Tibial artery (tissue), 4 donors: ENCODE measurements around the gene PRR18.

Source experiments
- DNase-seq, 2 donors: peaks; one replicate each; pipeline ENCODE4 v3.0.0-alpha.2; 2019
- H3K27ac ChIP-seq, 2 donors: fragments of 200-600 bp; sonication (generic) in 1 of 2; 1 replicate in 1 of 2; 2 replicates in 1 of 2; pipeline ENCODE4 v1.5.1; 2018 to 2019; ENCODE audit warnings: mild to moderate bottlenecking in 1 of 2
- H3K27me3 ChIP-seq, 2 donors: fragments of 200-600 bp; sonication (generic) in 1 of 2; one replicate each; pipeline versions ENCODE4 v1.5.1 to v1.6.0; 2016 to 2019
- H3K36me3 ChIP-seq, 3 donors: fragments of 200-600 bp; sonication (generic) in 2 of 3; one replicate each; pipeline ENCODE4 v1.5.1; 2016 to 2019; ENCODE audit warnings: mild to moderate bottlenecking in 2 of 3
- H3K4me1 ChIP-seq, 4 donors: fragments of 200-600 bp; sonication (generic) in 2 of 4; 1 replicate in 3 of 4; 2 replicates in 1 of 4; pipeline ENCODE4 v1.5.1; 2016 to 2019
- H3K4me3 ChIP-seq, 2 donors: fragments of 200-600 bp; sonication (generic) in 1 of 2; 1 replicate in 1 of 2; 2 replicates in 1 of 2; pipeline ENCODE4 v1.5.1; 2018 to 2019; ENCODE audit warnings: mild to moderate bottlenecking in 2 of 2
- H3K9me3 ChIP-seq, 3 donors: fragments of 200-600 bp; sonication (generic) in 1 of 3; one replicate each; pipeline ENCODE4 v1.5.1; 2016 to 2019
- intact Hi-C: fragments of 100-400 bp; cut with DNase I; formaldehyde crosslinking; loops from one replicate; pipeline ENCODE4 v1.15.0; 2023; ENCODE audit warnings: low total_unique reads
- TF ChIP-seq, protein P1 (sequence below), 2 experiments: fragments of 200-600 bp in 1 of 2; fragments of 450-650 bp in 1 of 2; IDR thresholded peaks; one replicate each; pipeline ENCODE4 v1.5.1; 2017 to 2019; ENCODE audit warnings: antibody characterized with exemption in 2 of 2, mild to moderate bottlenecking in 1 of 2, moderate library complexity in 1 of 2

The PRR18 gene, protein sequence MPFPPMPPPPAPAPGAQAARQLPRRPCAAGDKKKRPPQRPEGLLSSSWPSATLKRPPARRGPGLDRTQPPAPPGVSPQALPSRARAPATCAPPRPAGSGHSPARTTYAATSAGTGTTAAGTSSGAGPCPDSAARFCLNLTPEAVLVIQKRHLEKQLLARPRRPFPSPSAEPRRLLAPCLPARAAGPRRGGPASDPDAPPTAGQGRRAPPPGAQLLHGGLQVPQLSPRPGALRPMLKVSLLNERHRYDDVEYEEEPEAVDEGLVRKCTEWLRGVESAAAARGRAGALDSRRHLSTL

GRCh38 chr6:166308033-166308768, at the start of gene PRR18:
TSS of gene PRR18 (minus strand) at chr6:166308392. CDS start at chr6:166308142, 250 bp downstream.
- Histone ChIP-seq H3K36me3 (no peaks in the 10 kb centered on the region), H3K4me1 (peaks cover 0 to 22% (median 17%) of the 10 kb centered on the region in 4 donors)
- DNase-seq = no peak

DNA sequence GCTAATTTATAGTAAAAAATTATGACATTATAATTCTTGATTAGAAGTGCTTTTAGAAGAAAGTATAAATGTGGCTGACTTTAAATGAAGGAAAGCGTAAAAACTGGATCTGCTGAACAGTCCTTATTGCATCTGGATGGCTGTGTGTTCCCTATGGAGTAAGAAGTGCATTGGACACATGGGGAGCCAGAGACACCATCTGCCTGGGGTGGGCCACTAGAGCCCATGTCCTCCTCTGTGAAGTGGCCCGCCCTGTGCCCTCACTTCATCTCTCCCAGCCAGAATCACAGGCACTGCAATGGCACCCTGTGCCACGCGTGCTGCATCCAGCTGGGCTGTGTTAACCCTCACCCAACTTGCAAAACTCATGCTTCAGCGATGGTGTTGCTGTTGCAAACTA, 47.4 kb upstream of the PRR18 start:
- Histone ChIP-seq H3K36me3 (no peaks in the 10 kb centered on the region), H3K4me3 (no peak overlapping the region), H3K27ac (no peak overlapping the region), H3K4me1 (peaks cover 0 to 2% (median under 1%) of the 10 kb centered on the region in 4 donors), H3K27me3 (peaks cover 0 to 10% of the 10 kb centered on the region in 2 donors), H3K9me3 (no peaks in the 10 kb centered on the region)
- intact Hi-C loops = no loop called here
- no peak for DNase-seq
- TF ChIP-seq, protein P1, sequence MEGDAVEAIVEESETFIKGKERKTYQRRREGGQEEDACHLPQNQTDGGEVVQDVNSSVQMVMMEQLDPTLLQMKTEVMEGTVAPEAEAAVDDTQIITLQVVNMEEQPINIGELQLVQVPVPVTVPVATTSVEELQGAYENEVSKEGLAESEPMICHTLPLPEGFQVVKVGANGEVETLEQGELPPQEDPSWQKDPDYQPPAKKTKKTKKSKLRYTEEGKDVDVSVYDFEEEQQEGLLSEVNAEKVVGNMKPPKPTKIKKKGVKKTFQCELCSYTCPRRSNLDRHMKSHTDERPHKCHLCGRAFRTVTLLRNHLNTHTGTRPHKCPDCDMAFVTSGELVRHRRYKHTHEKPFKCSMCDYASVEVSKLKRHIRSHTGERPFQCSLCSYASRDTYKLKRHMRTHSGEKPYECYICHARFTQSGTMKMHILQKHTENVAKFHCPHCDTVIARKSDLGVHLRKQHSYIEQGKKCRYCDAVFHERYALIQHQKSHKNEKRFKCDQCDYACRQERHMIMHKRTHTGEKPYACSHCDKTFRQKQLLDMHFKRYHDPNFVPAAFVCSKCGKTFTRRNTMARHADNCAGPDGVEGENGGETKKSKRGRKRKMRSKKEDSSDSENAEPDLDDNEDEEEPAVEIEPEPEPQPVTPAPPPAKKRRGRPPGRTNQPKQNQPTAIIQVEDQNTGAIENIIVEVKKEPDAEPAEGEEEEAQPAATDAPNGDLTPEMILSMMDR (IDR thresholded peaks at IDR 0.05) = no peak

More at GRCh38 chr6:166308033-166308768, at the start of gene PRR18:
- no peaks in the 10 kb centered on the region for H3K9me3 ChIP-seq
- intact Hi-C loops = no loop called here
- H3K27ac ChIP-seq = no peak within 1 kb of the TSS
- TF ChIP-seq, protein P1 (IDR thresholded peaks at IDR 0.05) = no peak
- peaks cover 0 to 47% of the 10 kb centered on the region in 2 donors for H3K27me3 ChIP-seq
- H3K4me3 ChIP-seq = peak within 1 kb of the TSS; percentile 43 to 53

DNA sequence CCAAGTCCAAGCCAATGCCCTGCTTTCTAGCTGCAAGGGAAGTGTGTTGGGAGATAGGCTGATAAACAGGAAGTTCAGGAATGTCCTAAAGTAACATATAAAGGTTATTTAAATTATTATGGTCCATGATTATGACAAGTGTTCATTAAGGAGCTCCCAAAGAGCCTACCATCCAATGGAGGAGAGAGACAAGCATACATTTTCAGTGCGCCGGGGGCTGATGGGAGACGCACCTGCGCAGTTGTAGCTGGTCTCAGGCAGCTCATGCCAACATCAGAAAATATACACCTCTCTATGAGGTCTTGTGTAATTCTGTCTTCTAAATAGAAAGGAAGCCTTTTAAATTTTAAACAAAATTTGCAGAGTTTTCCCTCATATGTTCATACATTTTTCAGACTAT, 46.8 kb upstream of the PRR18 start:
- H3K27me3 ChIP-seq = peaks cover 0 to 10% of the 10 kb centered on the region in 2 donors
- no peaks in the 10 kb centered on the region for H3K4me1 ChIP-seq
- H3K9me3 ChIP-seq = no peaks in the 10 kb centered on the region
- DNase-seq = no peak
- intact Hi-C loops = no loop called here
- no peak overlapping the region for H3K4me3 ChIP-seq
- H3K27ac ChIP-seq = no peak overlapping the region
- TF ChIP-seq, protein P1 (IDR thresholded peaks at IDR 0.05) = no peak
- H3K36me3 ChIP-seq = no peaks in the 10 kb centered on the region

GRCh38 chr6:166354143-166354542, 46.0 kb upstream of the PRR18 start:
- Histone ChIP-seq H3K27me3 (peaks cover 0 to 10% of the 10 kb centered on the region in 2 donors), H3K27ac (no peak overlapping the region), H3K36me3 (no peaks in the 10 kb centered on the region), H3K4me1 (no peaks in the 10 kb centered on the region), H3K4me3 (no peak overlapping the region), H3K9me3 (no peaks in the 10 kb centered on the region)
- no peak for DNase-seq
- intact Hi-C loops = no loop called here
- TF ChIP-seq, protein P1 (IDR thresholded peaks at IDR 0.05) = no peak

GRCh38 chr6:166353507-166353906, 45.3 kb upstream of the PRR18 start:
- Histone ChIP-seq H3K36me3 (no peaks in the 10 kb centered on the region), H3K27me3 (peaks cover 0 to 10% of the 10 kb centered on the region in 2 donors), H3K27ac (no peak overlapping the region), H3K4me3 (no peak overlapping the region), H3K4me1 (no peaks in the 10 kb centered on the region), H3K9me3 (no peaks in the 10 kb centered on the region)
- TF ChIP-seq, protein P1 (IDR thresholded peaks at IDR 0.05) = no peak
- intact Hi-C loops = no loop called here
- no peak for DNase-seq
